HEK293 (cell line): ENCODE measurements around the gene TAC4.
A peak's percentile ranks its signal among the peaks of the same experiment; 100 is the strongest.

Source experiments
- CTCF ChIA-PET: fragments of 350-600 bp; formaldehyde crosslinking; extraction: SDS; loops from one replicate; lab custom pipeline; 2021; ENCODE audit warnings: antibody characterized with exemption; lab: Yijun Ruan, JAX
- POLR2A ChIA-PET: fragments of 300-600 bp; formaldehyde crosslinking; extraction: SDS; loops from one replicate; lab custom pipeline; 2020; ENCODE audit warnings: antibody characterized with exemption, inconsistent platforms; lab: Yijun Ruan, JAX
- H3K27ac ChIP-seq: fragments of 200-500 bp; sonication (Bioruptor generic); 2 replicates; pipeline ENCODE4 v1.5.1; 2014; ENCODE audit warnings: low read depth, low read length, control low read depth, inconsistent platforms; ENCODE audit errors: extremely low read depth
- H3K36me3 ChIP-seq, 2 experiments: fragments of 200-500 bp in 1 of 2; sonication (Bioruptor generic) in 1 of 2; 1 replicate in 1 of 2; 2 replicates in 1 of 2; pipeline ENCODE4 v1.5.1; 2014 to 2017; ENCODE audit warnings: inconsistent platforms in 2 of 2, low read length in 2 of 2; ENCODE audit not compliant: control insufficient read depth in 2 of 2, insufficient read depth in 1 of 2
- H3K4me1 ChIP-seq: fragments of 200-500 bp; sonication (Bioruptor generic); 2 replicates; pipeline ENCODE4 v1.5.1; 2014; ENCODE audit warnings: mild to moderate bottlenecking, low read length, inconsistent platforms; ENCODE audit not compliant: control insufficient read depth, insufficient read depth
- H3K4me3 ChIP-seq: 2 replicates; pipeline ENCODE4 v1.5.1; 2011; ENCODE audit warnings: low read depth, mild to moderate bottlenecking, control low read depth, low read length, moderate library complexity
- H3K9me3 ChIP-seq: fragments of 200-500 bp; sonication (Bioruptor generic); 2 replicates; pipeline ENCODE4 v1.5.1; 2014; ENCODE audit warnings: low read depth, low read length, inconsistent platforms; ENCODE audit not compliant: control insufficient read depth, insufficient read depth
- BCL11B ChIP-seq: fragments of 450-650 bp; formaldehyde crosslinking; IDR thresholded peaks from 2 replicates; pipeline ENCODE4 v1.5.1; 2016; ENCODE audit warnings: low read depth, missing biosample characterization, missing genetic modification characterization
- GLIS2 ChIP-seq: fragments of 450-650 bp; formaldehyde crosslinking; IDR thresholded peaks from 2 replicates; pipeline ENCODE4 v1.5.1; 2016; ENCODE audit warnings: missing biosample characterization, missing genetic modification characterization
- KLF10 ChIP-seq: fragments of 450-650 bp; IDR thresholded peaks from 2 replicates; pipeline ENCODE4 v1.5.1; 2018; ENCODE audit warnings: missing biosample characterization, mild to moderate bottlenecking, missing genetic modification characterization
- KLF16 ChIP-seq: fragments of 450-650 bp; formaldehyde crosslinking; IDR thresholded peaks from 2 replicates; pipeline ENCODE4 v1.5.1; 2017; ENCODE audit warnings: missing biosample characterization, missing genetic modification characterization
- KLF8 ChIP-seq: fragments of 450-650 bp; formaldehyde crosslinking; IDR thresholded peaks from 2 replicates; pipeline ENCODE4 v1.5.1; 2016; ENCODE audit warnings: missing biosample characterization, missing genetic modification characterization
- ZNF10 ChIP-seq: fragments of 450-650 bp; formaldehyde crosslinking; IDR thresholded peaks from 2 replicates; pipeline ENCODE4 v1.5.1; 2017; ENCODE audit warnings: missing biosample characterization, missing genetic modification characterization
- ZNF140 ChIP-seq: fragments of 450-650 bp; formaldehyde crosslinking; IDR thresholded peaks from 2 replicates; pipeline ENCODE4 v1.5.1; 2016; ENCODE audit warnings: missing biosample characterization, missing genetic modification characterization
- ZNF155 ChIP-seq: fragments of 450-650 bp; formaldehyde crosslinking; IDR thresholded peaks from 2 replicates; pipeline ENCODE4 v1.5.1; 2016; ENCODE audit warnings: missing biosample characterization, missing genetic modification characterization
- ZNF24 ChIP-seq: fragments of 450-650 bp; formaldehyde crosslinking; IDR thresholded peaks from 2 replicates; pipeline ENCODE4 v1.5.1; 2016; ENCODE audit warnings: missing biosample characterization, missing genetic modification characterization
- ZNF404 ChIP-seq: fragments of 450-650 bp; formaldehyde crosslinking; IDR thresholded peaks from 2 replicates; pipeline ENCODE4 v1.5.1; 2017; ENCODE audit warnings: missing biosample characterization, missing genetic modification characterization
- ZNF433 ChIP-seq: fragments of 450-650 bp; formaldehyde crosslinking; IDR thresholded peaks from 2 replicates; pipeline ENCODE4 v1.5.1; 2016; ENCODE audit warnings: missing biosample characterization, missing genetic modification characterization, low read depth
- ZNF624 ChIP-seq: fragments of 450-650 bp; formaldehyde crosslinking; IDR thresholded peaks from 2 replicates; pipeline ENCODE4 v1.5.1; 2017; ENCODE audit warnings: missing biosample characterization, missing genetic modification characterization
- ZNF654 ChIP-seq: fragments of 450-650 bp; formaldehyde crosslinking; IDR thresholded peaks from 2 replicates; pipeline ENCODE4 v1.5.1; 2016; ENCODE audit warnings: low read depth, missing biosample characterization, missing genetic modification characterization
- ZNF843 ChIP-seq: fragments of 450-650 bp; formaldehyde crosslinking; IDR thresholded peaks from 2 replicates; pipeline ENCODE4 v1.5.1; 2016; ENCODE audit warnings: missing biosample characterization, missing genetic modification characterization
- TF ChIP-seq, protein P1 (sequence below): fragments of 450-650 bp; formaldehyde crosslinking; IDR thresholded peaks from 2 replicates; pipeline ENCODE4 v1.5.1; 2016; ENCODE audit warnings: missing biosample characterization, missing genetic modification characterization
- TF ChIP-seq, protein P2 (sequence below): fragments of 450-650 bp; formaldehyde crosslinking; IDR thresholded peaks from 2 replicates; pipeline ENCODE4 v1.5.1; 2016; ENCODE audit warnings: missing biosample characterization, missing genetic modification characterization
- TF ChIP-seq, protein P3 (sequence below): fragments of 450-650 bp; formaldehyde crosslinking; IDR thresholded peaks from 2 replicates; pipeline ENCODE4 v1.5.1; 2016; ENCODE audit warnings: missing biosample characterization, missing genetic modification characterization
- TF ChIP-seq, protein P4 (sequence below): fragments of 450-650 bp; formaldehyde crosslinking; IDR thresholded peaks from 2 replicates; pipeline ENCODE4 v1.5.1; 2016; ENCODE audit warnings: missing biosample characterization, missing genetic modification characterization
- TF ChIP-seq, protein P5 (sequence below): fragments of 450-650 bp; formaldehyde crosslinking; IDR thresholded peaks from 2 replicates; pipeline ENCODE4 v1.5.1; 2016; ENCODE audit warnings: missing biosample characterization, missing genetic modification characterization, low read depth
- TF ChIP-seq, protein P6 (sequence below): fragments of 450-650 bp; formaldehyde crosslinking; IDR thresholded peaks from 2 replicates; pipeline ENCODE4; 2016; ENCODE audit warnings: missing biosample characterization, missing genetic modification characterization

The TAC4 gene

DNA sequence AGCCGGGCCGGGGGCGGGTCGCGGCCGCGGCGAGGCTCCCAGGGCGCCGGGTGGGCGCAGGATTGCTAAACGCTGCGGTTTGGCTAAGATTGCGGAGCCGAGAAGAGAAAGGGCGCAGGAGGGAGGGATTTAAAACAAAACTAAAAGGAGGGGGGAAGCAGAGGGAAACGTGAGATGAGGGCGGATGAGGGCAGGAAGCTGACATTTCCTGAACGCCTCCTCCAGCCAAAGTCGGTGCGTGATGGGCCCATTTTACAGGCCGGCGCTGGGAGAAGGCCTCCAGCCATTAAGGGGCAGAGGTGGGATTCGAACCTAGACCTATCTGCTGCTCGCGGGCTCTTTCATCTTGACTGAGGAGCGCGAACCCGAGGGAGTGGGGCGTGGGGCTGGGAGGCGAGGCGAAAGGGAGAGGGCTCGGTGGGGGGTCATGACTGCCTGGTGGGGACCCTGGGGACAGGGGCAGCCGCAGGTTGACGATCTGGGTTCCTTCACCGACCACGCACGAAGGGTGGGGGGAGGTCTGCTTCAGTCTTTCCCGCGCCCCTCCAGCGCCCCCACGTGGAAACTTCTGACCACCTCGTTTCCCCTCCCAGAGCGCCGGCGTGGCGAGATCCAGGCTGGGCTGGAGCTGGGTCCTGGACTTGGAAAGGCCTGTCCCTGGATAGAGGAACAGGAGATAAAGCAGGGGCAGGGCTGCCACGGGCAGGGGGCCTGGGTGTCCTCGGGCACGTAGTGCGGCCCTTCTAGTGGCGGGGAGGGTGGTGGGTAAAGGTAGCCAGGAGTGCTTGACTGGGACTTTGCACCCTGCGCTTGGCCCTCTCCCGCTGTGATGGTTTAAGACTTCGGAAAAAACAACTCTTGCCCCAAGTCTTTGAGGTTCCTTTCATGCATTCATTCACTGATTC is 3.8 kb upstream of the TAC4 start (continued):
- TF ChIP-seq, protein P1, sequence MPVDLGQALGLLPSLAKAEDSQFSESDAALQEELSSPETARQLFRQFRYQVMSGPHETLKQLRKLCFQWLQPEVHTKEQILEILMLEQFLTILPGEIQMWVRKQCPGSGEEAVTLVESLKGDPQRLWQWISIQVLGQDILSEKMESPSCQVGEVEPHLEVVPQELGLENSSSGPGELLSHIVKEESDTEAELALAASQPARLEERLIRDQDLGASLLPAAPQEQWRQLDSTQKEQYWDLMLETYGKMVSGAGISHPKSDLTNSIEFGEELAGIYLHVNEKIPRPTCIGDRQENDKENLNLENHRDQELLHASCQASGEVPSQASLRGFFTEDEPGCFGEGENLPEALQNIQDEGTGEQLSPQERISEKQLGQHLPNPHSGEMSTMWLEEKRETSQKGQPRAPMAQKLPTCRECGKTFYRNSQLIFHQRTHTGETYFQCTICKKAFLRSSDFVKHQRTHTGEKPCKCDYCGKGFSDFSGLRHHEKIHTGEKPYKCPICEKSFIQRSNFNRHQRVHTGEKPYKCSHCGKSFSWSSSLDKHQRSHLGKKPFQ (tag by site-specific recombination), result no peak
- peak; percentile 76 for TF ChIP-seq ZNF24 (tag by site-specific recombination)
- peak; percentile 75 for TF ChIP-seq ZNF654
- TF ChIP-seq ZNF140 (tag by site-specific recombination), result no peak
- TF ChIP-seq ZNF404 (tag by site-specific recombination), result no peak
- TF ChIP-seq ZNF624 (tag by site-specific recombination), result no peak
- no peak for TF ChIP-seq KLF10 (tag by site-specific recombination)
- peak; percentile 59; the same call in 1 of the 2 replicates for TF ChIP-seq KLF16
- TF ChIP-seq, protein P2, sequence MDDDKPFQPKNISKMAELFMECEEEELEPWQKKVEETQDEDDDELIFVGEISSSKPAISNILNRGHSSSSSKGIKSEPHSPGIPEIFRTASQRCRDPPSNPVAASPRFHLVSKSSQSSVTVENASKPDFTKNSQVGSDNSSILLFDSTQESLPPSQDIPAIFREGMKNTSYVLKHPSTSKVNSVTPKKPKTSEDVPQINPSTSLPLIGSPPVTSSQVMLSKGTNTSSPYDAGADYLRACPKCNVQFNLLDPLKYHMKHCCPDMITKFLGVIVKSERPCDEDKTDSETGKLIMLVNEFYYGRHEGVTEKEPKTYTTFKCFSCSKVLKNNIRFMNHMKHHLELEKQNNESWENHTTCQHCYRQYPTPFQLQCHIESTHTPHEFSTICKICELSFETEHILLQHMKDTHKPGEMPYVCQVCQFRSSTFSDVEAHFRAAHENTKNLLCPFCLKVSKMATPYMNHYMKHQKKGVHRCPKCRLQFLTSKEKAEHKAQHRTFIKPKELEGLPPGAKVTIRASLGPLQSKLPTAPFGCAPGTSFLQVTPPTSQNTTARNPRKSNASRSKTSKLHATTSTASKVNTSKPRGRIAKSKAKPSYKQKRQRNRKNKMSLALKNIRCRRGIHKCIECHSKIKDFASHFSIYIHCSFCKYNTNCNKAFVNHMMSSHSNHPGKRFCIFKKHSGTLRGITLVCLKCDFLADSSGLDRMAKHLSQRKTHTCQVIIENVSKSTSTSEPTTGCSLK (tag by site-specific recombination), result no peak

DNA sequence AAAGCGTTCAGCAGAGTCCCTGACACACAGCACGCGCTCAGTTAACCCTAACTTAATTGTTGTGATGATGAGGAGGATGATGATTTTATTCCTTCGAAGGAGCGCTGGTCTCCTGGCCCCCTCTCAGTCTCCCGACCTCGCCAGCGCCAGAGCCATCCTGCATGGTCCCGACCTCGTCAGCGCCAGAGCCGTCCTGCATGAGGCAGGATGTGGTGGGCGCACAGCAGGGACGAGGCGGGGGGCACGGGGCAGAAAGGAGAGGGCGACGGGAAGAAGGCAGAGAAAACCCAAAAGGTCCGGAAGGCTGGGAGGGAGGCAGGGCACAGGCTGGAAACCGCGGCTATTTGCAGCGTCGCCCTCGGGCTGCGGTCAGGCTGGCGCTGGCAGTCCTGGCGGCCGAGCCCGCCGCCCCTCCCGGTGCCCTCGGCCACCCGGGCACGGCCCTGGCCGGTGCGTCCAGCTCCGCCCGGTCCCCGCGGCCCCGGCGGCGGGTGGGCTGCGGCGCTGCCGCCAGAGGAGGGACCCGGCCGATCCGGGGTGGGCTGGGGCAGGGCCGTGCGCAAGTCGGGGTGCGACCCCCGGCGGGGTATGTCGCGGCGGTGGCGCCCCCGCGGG is 3.0 kb upstream of the TAC4 start:
- H3K4me1 ChIP-seq, result peaks cover 5% of the 10 kb centered on the region; the same call in 1 of the 2 replicates
- TF ChIP-seq, protein P3, sequence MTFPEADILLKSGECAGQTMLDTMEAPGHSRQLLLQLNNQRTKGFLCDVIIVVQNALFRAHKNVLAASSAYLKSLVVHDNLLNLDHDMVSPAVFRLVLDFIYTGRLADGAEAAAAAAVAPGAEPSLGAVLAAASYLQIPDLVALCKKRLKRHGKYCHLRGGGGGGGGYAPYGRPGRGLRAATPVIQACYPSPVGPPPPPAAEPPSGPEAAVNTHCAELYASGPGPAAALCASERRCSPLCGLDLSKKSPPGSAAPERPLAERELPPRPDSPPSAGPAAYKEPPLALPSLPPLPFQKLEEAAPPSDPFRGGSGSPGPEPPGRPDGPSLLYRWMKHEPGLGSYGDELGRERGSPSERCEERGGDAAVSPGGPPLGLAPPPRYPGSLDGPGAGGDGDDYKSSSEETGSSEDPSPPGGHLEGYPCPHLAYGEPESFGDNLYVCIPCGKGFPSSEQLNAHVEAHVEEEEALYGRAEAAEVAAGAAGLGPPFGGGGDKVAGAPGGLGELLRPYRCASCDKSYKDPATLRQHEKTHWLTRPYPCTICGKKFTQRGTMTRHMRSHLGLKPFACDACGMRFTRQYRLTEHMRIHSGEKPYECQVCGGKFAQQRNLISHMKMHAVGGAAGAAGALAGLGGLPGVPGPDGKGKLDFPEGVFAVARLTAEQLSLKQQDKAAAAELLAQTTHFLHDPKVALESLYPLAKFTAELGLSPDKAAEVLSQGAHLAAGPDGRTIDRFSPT, result peak; percentile 55
- no peak for TF ChIP-seq KLF8 (tag by site-specific recombination)
- POLR2A ChIA-PET, result interaction anchor here (0.9 kb wide), 1 partner anchor 63 kb away, joined by 4 read pairs; the partner anchor contains the start of gene KAT7
- CTCF ChIA-PET, result interaction anchor here (0.6 to 3.0 kb wide), 14 partner anchors 9 to 793 kb away, joined by 3 to 36 read pairs (median 5); partner anchors contain the start of gene SLC35B1
- no peaks in the 10 kb centered on the region for H3K9me3 ChIP-seq
- no peak overlapping the region for H3K27ac ChIP-seq
- peak overlapping the region; percentile 27 for H3K4me3 ChIP-seq
- H3K36me3 ChIP-seq, result peaks cover 6 to 20% of the 10 kb centered on the region in 2 experiments; a peak in 2 of 3 replicates

DNA sequence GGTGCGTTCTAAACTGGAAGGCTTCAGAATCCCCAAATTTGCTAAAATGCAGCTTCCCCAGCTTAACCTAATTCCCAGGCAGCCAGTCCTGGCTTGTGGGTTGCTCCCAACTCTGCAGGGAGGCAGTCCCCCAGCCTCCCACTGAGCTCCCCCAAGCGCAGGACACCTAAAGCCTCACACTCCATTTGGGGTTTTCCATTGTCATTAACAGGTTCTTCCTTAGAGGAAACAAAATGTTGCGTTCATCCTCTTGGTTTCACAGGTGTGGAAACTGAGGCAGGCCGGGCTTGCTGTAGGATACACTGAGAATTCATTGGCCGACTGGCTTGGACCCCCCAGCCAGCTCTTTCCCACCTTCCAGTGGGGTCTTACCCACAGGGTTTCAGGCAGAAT is 2.3 kb upstream of the TAC4 start:
- Histone ChIP-seq H3K36me3 (peaks cover 6 to 27% of the 10 kb centered on the region in 2 experiments; a peak in 2 of 3 replicates), H3K4me1 (peaks cover 5% of the 10 kb centered on the region; the same call in 1 of the 2 replicates), H3K9me3 (no peaks in the 10 kb centered on the region), H3K4me3 (no peak overlapping the region), H3K27ac (no peak overlapping the region)
- ChIA-PET CTCF (interaction anchor here (0.6 to 3.0 kb wide), 9 partner anchors 61 to 1099 kb away, joined by 3 to 36 read pairs (median 4); no protein-coding TSS in a partner anchor), POLR2A (interaction anchor here (0.6 kb wide), 1 partner anchor 67 kb away, joined by 7 read pairs; no protein-coding TSS in a partner anchor)
- TF ChIP-seq, protein P4, sequence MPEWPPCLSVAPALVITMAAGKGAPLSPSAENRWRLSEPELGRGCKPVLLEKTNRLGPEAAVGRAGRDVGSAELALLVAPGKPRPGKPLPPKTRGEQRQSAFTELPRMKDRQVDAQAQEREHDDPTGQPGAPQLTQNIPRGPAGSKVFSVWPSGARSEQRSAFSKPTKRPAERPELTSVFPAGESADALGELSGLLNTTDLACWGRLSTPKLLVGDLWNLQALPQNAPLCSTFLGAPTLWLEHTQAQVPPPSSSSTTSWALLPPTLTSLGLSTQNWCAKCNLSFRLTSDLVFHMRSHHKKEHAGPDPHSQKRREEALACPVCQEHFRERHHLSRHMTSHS, result no peak
- TF ChIP-seq, protein P5, sequence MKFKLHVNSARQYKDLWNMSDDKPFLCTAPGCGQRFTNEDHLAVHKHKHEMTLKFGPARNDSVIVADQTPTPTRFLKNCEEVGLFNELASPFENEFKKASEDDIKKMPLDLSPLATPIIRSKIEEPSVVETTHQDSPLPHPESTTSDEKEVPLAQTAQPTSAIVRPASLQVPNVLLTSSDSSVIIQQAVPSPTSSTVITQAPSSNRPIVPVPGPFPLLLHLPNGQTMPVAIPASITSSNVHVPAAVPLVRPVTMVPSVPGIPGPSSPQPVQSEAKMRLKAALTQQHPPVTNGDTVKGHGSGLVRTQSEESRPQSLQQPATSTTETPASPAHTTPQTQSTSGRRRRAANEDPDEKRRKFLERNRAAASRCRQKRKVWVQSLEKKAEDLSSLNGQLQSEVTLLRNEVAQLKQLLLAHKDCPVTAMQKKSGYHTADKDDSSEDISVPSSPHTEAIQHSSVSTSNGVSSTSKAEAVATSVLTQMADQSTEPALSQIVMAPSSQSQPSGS, result no peak
- TF ChIP-seq ZNF843 (tag by site-specific recombination) (no peak), ZNF155 (tag by site-specific recombination) (no peak), BCL11B (no peak), ZNF10 (tag by site-specific recombination) (no peak), ZNF433 (no peak), GLIS2 (peak; percentile 45; the same call in 1 of the 2 replicates)
- TF ChIP-seq, protein P6, sequence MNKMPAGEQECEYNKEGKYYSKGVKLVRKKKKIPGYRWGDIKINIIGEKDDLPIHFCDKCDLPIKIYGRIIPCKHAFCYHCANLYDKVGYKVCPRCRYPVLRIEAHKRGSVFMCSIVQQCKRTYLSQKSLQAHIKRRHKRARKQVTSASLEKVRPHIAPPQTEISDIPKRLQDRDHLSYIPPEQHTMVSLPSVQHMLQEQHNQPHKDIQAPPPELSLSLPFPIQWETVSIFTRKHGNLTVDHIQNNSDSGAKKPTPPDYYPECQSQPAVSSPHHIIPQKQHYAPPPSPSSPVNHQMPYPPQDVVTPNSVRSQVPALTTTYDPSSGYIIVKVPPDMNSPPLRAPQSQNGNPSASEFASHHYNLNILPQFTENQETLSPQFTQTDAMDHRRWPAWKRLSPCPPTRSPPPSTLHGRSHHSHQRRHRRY (tag by site-specific recombination), result no peak
